ENCODE results near the gene ATP2A1.

GRCh38 chr16:28904363-28904762, 26.1 kb downstream of the ATP2A1 start:
- no peak for TF ChIP-seq POLR2A (IDR thresholded peaks at IDR 0.05; ENCODE audit: extremely low read depth, insufficient read length)
- no peak for TF ChIP-seq CTCF (IDR thresholded peaks at IDR 0.05; ENCODE audit: low read depth, low read length)
